ENCODE data around the gene RHOC. TPM values are rescaled to one million over a fixed set of nuclear protein-coding genes. Genes with fewer than 3 reads are reported as not detected.
A peak's percentile ranks its signal among the peaks of the same experiment; 100 is the strongest.
"Not testable (repeated sequence)": the region's sequence is repeated elsewhere in the genome, so short reads cannot be mapped to it uniquely, and the experiment has no call there.

The RHOC gene
- 187 TPM for total RNA-seq

DNA sequence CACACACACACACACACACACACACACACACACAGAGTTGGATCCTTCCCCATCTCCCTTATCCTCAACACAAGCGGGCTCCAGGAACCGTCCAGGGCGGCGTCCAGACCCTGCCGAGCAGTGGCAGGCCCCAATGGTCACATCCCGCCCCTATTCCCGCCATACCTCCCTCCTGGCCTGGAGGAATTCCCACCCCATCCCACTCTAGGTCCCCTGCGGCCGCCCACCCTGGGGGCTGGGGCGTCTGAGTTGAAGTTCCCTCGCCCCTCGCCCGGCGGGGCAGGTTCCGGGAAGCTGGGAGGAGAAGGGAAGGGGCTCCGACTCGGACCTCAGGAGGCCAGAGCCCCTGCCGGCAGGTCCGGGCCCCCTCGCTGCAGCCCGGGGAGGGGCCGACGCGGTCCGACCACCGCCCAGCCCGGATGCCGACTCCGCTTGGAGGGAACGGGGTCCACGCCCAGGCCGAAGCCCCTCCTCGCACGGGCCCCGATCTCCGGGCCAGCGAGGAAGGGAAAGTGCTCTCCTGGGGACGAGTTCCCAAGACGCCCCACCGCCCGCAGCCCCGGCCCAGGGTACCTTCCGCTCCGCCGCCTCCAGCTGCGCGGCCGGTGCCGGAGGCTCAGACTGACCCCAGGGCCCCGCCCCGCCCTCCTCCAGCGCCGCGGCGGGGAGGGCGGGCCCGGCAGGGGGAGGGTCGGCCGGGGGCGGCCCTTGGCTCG lies at the start of gene RHOC:
RHOC (minus strand) TSS at position 623 of the 716 bp plus-strand sequence. CDS start 3,328 bp downstream, outside the sequence.
- peak; percentile 71 for DNase-seq (ENCODE audit: low spot score)

DNA sequence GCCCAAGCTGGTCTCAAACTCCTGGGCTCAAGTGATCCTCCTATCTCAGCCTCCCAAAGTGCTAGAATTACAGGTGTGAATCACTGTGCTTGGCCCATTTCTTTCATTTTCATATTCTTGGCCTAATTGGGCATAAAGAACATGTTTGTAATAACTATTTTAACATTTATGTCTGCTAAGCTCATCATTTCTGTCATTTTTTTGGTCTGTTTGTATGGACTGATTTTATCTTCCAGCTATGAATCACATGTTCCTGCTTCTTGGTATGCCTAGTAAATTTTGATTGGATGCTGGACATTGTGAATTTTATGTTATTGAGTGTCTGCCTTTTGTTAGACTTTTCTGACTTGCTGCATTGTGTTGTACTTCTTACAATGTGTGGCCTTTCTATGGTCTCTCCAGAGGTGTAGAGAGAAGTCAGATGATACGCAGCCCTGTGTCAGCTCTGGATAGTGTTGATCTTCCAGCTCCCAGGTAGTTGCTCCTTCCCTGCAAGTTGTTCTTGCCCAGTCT lies 47.2 kb upstream of the RHOC start:
- no peak for DNase-seq (ENCODE audit: low spot score)

DNA sequence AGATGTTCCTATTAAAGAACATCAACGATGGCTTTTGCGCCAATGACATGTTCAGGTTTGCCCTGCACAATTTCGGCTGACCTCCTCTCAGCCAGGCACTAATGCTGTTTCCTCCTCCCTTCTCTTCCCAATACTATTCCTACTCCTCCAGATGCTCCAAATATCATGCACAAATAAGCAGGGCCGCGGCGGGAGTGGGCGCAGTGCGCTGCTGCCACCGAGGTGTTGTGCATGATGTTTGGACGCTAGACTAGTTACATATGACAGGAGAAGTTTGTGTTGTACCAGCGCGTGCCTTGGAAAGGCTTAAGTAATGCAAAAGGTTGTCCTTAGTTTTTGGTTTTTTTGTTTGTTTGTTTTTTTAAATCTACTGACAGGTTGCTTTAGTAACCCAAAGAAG lies 41.5 kb upstream of the RHOC start:
- DNase-seq (ENCODE audit: low spot score) = no peak

DNA sequence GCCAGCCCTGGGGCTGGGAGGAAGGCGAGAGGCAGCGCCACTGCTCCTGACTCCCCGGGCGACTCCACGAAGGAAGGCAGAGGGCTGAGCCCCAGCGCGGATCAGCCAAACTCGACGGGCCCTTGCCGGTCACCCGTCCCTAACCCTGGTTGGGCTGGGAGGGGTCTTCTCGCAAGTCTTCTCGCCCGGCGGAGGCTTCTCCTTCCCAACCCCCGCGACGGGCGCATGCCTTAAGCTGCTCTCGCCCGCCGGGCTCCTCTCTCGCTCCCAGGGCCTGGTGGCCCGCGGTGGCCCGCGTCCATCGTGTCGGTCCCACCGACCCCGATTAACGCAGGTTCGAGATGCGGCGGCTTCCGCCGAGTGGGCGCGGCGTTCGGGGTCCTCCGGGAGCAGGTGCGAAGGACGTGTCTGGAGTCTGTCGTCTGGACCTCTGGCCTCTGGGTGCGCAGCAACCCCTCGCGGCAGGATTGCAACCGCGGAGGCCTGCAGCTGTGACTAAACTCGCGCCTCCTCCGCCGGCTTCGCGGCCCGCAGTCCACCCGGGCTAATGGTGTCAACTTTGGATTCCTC lies 37.2 kb upstream of the RHOC start:
- no peak for DNase-seq (ENCODE audit: low spot score)

- DNase-seq (ENCODE audit: low spot score) = no peak
Observed at GRCh38 chr1:112743174-112744008, 36.5 kb upstream of the RHOC start.

DNA sequence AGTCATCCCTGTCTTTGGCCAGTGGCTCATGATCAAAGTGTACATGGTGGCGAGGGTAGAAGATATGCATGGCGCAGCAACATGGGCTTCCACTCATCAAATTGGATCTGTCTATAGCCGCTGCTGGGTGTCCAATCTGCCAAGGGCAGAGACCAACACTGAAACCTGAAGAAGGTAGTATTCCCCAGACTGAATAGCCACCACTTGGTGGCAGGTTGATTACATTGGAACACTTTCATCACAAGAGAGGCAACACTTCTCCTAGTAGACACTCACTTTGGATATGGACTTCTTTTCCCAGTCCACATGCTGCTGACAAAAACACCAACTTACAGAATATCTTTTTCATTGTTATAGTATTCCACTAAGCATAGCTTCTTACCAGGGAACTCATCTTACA lies 30.6 kb upstream of the RHOC start:
- DNase-seq (ENCODE audit: low spot score) = no peak

DNA sequence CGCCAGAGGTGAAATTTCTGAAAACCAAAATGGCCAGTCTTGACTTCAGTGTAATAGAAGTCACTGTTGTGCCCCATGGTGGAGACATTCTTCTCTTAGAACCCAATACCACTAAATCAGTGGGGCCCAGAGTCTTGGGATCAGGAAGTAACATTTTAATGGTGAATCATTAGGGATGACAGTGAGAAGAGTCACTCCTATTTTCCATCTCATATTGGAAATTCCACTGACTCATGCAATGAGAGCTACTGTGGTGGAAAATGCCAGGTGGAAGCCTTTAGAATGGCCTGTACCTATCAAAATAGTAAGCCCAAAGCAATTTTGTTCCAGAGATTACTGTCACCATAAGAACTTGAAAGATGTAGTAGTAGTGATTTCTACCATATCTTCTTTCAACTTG lies 28.8 kb upstream of the RHOC start:
- DNase-seq (ENCODE audit: low spot score) = no peak

DNA sequence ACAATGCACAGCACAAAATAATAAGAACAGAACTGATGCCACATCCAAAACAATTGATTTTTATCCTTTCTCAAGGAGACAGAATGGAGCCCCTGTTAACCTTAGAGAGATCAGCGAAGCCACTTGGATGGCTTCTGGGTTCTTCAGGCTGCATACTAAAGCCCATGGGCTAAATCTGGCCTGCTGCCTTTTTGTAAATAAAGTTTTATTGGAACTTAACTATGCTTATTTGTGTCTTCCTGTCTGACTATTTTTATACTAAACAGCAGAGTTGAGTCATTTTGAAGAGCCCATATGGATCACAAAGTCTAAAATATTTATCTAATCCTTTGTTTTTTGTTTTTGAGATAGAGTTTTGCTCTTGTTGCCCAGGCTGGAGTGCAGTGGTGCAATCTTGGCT lies 24.5 kb upstream of the RHOC start:
- DNase-seq (ENCODE audit: low spot score) = no peak

GRCh38 chr1:112729909-112730308 lies 23.0 kb upstream of the RHOC start:
- no peak for DNase-seq (ENCODE audit: low spot score)

DNA sequence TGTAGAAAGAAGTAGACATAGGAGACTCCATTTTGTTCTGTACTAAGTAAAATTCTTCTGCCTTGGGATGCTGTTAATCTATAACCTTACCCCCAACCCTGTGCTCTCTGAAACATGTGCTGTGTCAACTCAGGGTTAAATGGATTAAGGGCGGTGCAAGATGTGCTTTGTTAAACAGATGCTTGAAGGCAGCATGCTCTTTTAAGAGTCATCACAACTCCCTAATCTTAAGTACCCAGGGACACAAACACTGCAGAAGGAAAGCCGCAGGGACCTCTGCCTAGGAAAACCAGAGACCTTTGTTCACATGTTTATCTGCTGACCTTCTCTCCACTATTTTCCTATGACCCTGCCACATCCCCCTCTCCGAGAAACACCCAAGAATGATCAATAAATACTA lies 22.1 kb upstream of the RHOC start:
- not testable (repeated sequence) for DNase-seq (ENCODE audit: low spot score)

DNA sequence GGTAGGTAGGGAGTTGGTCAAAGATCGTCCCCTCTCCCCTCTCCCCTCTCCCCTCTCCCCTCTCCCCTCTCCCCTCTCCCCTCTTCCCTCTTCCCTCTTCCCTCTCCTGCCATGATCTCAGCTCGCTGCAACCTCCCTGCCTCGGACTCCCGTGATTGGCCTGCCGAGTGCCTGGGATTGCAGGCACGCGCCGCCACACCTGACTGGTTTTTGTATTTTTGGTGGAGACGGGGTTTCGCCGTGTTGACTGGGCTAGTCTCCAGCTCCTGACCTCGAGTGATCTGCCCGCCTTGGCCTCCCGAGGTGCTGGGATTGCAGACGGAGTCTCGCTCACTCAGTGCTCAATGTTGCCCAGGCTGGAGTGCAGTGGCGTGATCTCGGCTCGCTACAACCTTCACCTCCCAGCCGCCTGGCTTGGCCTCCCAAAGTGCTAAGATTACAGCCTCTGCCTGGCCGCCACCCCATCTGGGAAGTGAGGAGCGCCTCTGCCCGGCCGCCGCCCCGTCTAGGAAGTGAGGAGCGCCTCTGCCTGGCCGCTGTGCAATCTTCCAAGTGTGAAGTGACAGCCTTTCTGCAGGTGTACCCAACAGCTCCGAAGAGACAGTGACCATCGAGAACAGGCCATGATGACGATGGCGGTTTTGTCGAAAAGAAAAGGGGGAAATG lies 21.5 kb upstream of the RHOC start:
- not testable (repeated sequence) for DNase-seq (ENCODE audit: low spot score)

GRCh38 chr1:112727716-112728115 lies 20.8 kb upstream of the RHOC start:
- no peak for DNase-seq (ENCODE audit: low spot score)

GRCh38 chr1:112724240-112724639 lies 17.3 kb upstream of the RHOC start:
- not testable (repeated sequence) for DNase-seq (ENCODE audit: low spot score)

GRCh38 chr1:112723511-112723839 lies 16.5 kb upstream of the RHOC start:
- no peak for DNase-seq (ENCODE audit: low spot score)

DNA sequence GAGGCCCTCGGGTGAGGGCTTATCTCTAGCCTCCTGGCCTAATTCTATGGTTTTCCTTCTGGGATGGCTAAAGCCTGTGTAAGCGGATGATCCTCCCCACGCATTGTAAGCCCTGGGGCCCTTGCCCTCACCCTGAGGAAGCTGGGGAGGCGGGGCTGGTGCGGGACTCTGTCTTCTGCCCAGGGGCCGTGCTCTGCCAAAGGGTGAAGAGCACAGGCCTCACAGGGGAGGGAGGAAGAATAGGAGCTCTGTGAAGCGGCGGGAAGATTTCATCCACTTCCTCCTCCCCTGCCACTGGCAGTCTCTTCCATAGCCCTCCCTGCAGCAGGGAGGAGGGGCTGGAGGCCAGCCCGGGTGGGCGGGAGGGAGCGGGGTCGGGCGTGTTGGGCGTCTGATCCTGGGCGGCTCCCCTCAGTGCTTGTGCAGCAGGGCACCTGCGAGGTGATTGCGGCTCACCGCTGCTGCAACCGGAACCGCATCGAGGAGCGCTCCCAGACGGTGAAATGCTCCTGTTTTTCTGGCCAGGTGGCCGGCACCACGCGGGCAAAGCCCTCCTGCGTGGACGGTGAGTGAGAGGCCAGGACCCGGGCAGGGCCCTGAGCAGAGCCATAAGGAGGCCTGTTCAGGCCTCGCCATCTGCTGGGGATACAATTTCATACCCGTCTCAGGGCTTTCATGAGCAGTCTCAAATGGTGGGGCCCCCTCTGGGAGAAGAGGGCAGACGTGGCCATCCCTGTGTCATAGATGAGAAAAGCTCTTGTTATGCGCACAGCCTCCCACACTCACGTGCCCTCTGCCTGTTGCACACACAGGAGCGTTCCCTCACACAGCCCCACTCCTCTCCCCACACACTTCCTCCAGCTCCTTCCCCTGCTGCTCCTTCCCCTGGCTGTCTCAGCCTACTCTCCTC lies 15.9 kb upstream of the RHOC start:
- DNase-seq (ENCODE audit: low spot score) = no peak

- DNase-seq (ENCODE audit: low spot score) = no peak
Observed at GRCh38 chr1:112721966-112722524, 15.1 kb upstream of the RHOC start.

DNA sequence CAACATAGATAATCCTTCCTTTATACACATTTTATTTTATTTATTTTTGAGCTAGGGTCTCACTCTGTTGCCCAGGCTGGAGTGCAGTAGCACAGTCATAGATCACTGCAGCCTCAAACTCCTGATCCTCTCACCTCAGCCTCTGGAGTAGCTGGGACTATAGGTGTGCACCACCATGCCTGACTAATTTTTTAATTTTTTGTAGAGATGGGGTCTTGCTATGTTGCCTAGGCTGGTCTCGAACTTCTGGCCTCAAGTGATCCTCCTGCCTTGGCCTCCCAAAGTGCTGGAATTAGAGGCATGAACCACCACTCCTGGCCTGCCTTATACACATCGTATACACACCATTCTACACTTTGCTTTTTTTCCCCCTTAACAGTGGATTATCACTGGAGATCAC lies 14.4 kb upstream of the RHOC start:
- DNase-seq (ENCODE audit: low spot score) = not testable (repeated sequence)

DNA sequence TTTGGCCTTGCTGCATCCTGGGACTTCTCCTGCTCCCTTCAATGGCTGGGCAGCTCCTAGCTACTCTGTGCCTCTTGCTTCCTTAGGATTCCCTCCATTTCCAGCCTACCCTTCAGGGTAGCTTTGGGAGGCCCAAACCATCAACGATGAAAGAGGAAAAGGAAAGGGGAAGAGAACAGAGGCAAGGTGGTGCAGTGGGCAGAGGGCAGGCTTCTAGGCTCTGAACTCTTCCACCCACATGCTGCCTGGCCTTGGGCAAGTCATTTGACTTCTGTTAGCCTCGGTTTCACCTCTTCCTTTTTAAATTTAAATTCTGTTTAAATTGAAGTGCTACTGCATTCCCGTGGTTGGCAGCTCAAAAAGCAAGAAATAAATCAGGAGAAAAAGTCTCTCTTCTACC lies 13.9 kb upstream of the RHOC start:
- DNase-seq (ENCODE audit: low spot score) = no peak

GRCh38 chr1:112719706-112720105 lies 12.8 kb upstream of the RHOC start:
- DNase-seq (ENCODE audit: low spot score) = no peak

DNA sequence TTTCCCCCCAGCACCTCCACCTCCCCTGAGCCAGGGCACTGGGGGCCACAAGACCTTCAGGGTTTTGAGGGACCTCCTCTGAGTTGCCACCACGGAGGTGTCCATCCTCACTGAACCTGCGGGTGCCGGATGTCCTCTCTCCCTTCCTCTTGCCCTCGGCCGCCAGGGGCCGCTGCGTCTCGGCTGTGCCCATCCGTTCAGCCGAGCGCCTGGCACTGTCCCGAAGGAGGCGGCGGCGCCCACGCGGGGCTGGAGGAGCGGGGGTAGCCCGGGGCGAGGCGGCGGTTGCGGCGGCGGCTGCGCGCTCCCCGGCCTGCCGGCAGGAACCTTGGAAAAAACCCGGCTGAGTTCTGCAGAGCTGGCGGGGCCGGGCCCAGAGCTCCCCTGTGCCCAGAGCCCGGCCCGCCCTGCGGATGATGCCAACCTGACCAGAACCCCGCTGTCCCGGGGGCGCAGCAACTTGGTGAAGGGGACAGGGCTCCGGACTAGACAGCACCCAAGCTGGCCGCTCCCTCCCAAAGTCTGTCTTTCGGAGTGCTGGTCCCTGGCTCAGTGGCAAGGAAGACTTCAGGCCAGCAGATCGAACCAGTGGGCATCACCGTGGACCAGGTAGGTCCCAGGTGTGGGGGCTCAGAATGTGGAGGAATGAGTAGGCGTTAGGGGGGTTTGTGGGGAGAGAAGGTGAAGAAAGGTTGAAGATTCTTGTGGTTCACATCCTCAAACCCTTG lies 11.9 kb upstream of the RHOC start:
- DNase-seq (ENCODE audit: low spot score) = peak; percentile 80
